NCI-H1436 (cell line): Measurements from ENCODE around the gene HS3ST4.
"Not testable (repeated sequence)": the region's sequence is repeated elsewhere in the genome, so short reads cannot be mapped to it uniquely, and the experiment has no call there.

Source experiments
- DNase-seq: peaks from one replicate; lab custom pipeline; 2025; lab: John Stamatoyannopoulos, UW

HS3ST4 gene

GRCh38 chr16:26005336-26005735 is 313.6 kb downstream of the HS3ST4 start:
- peak; percentile 82 for DNase-seq

GRCh38 chr16:26012376-26012775 is 320.6 kb downstream of the HS3ST4 start:
- no peak for DNase-seq

- no peak for DNase-seq
Measured at GRCh38 chr16:26015776-26016175, 324.0 kb downstream of the HS3ST4 start.

- DNase-seq = no peak
Measured at GRCh38 chr16:26016989-26017388, 325.2 kb downstream of the HS3ST4 start.

GRCh38 chr16:26019381-26020242 is 327.9 kb downstream of the HS3ST4 start:
- peak; percentile 86 for DNase-seq

GRCh38 chr16:26026709-26027450 is 335.1 kb downstream of the HS3ST4 start:
- no peak for DNase-seq

GRCh38 chr16:26031286-26031685 is 339.5 kb downstream of the HS3ST4 start:
- no peak for DNase-seq

- not testable (repeated sequence) for DNase-seq
Measured at GRCh38 chr16:26032661-26033060, 340.9 kb downstream of the HS3ST4 start.

GRCh38 chr16:26041952-26042668 is 350.4 kb downstream of the HS3ST4 start:
- no peak for DNase-seq

GRCh38 chr16:26050472-26050871 is 358.7 kb downstream of the HS3ST4 start:
- no peak for DNase-seq

GRCh38 chr16:26051063-26051462 is 359.3 kb downstream of the HS3ST4 start:
- DNase-seq = no peak

- no peak for DNase-seq
Measured at GRCh38 chr16:26053889-26054288, 362.1 kb downstream of the HS3ST4 start.

GRCh38 chr16:26058326-26058725 is 366.6 kb downstream of the HS3ST4 start:
- no peak for DNase-seq

- no peak for DNase-seq
Measured at GRCh38 chr16:26070302-26071100, 378.7 kb downstream of the HS3ST4 start.

- no peak for DNase-seq
Measured at GRCh38 chr16:26071101-26071866, 379.5 kb downstream of the HS3ST4 start.

- peak; percentile 44 for DNase-seq
Measured at GRCh38 chr16:26078716-26079355, 387.1 kb downstream of the HS3ST4 start.

- DNase-seq = no peak
Measured at GRCh38 chr16:26087091-26087490, 395.3 kb downstream of the HS3ST4 start.

GRCh38 chr16:26091511-26091910 is 399.8 kb downstream of the HS3ST4 start:
- no peak for DNase-seq

GRCh38 chr16:26098206-26098605 is 406.4 kb downstream of the HS3ST4 start:
- DNase-seq = not testable (repeated sequence)

- no peak for DNase-seq
Measured at GRCh38 chr16:26102369-26102768, 410.6 kb downstream of the HS3ST4 start.
